ENCODE data around the gene ZNF354B. TPM values are rescaled to one million over a fixed set of nuclear protein-coding genes. Genes with fewer than 3 reads are reported as not detected.
A peak's percentile ranks its signal among the peaks of the same experiment; 100 is the strongest.

The ZNF354B gene
- total and polyA plus RNA-seq, 2 of the 8 experiments (the other 6 are each of a cell fraction or from before 2014, with no cell fraction given): 5.0 to 10.8 TPM

DNA sequence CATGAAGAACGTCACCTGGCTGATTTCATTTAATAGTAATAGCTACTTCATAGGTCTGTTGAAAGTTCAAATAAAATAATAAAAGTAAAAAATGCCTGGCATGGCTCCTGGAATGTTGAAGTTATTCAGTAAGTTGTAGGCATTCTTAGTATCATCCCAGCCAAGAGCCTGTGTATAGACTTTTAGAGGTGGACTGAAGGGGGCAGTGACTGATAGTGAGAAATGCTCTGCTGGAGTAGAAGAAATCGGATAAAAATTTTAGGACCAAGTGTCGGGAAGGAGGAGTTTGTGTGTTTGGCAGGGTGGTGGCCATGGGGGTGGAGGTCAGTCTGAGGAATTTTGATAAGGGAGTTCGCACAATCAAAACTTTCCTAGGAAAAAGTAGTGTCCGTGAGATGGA is 39.5 kb downstream of the ZNF354B start:
- Histone ChIP-seq H2AFZ (ENCODE audit: low read length) (no peak overlapping the region), H3K9me3 (ENCODE audit: insufficient read depth in 2 of 2, low read depth in 1 of 2, low read length in 1 of 2) (peaks cover 12 to 17% of the 10 kb centered on the region in 2 experiments; a peak in 3 of 4 replicates), H3K23me2 (ENCODE audit: low read depth, low read length) (no peaks in the 10 kb centered on the region; the same call in 1 of the 2 replicates), H4K8ac (ENCODE audit: extremely low read depth, insufficient read depth, low read length) (no peak overlapping the region), H3K4ac (replicated peaks; ENCODE audit: insufficient read length, low read depth, low read length) (no peak overlapping the region), H2BK12ac (ENCODE audit: low read depth, low read length) (no peak overlapping the region), H4K5ac (ENCODE audit: insufficient read length, low read depth, low read length) (no peak overlapping the region), H4K20me1 (replicated peaks in 1 of 2; ENCODE audit: control insufficient read depth in 1 of 2, insufficient read depth in 2 of 2, low read length in 2 of 2) (no peaks in the 10 kb centered on the region), H3K9ac (replicated peaks in 1 of 4; ENCODE audit: extremely low read depth in 1 of 4, low read depth in 3 of 4, low read length in 3 of 4) (no peak overlapping the region), H3K27me3 (replicated peaks in 1 of 4; ENCODE audit: control insufficient read depth in 3 of 4, extremely low read depth in 1 of 4, insufficient read depth in 3 of 4, low read length in 3 of 4) (no peaks in the 10 kb centered on the region), H3K23ac (ENCODE audit: insufficient read length) (no peak overlapping the region), H2BK120ac (replicated peaks; ENCODE audit: low read depth, low read length) (no peak overlapping the region), H4K91ac (replicated peaks; ENCODE audit: insufficient read length, low read length) (no peak overlapping the region), H3K18ac (ENCODE audit: extremely low read depth, low read length) (no peak overlapping the region), H3K14ac (ENCODE audit: insufficient read length) (no peak overlapping the region), H3K79me1 (ENCODE audit: low read depth, low read length) (no peaks in the 10 kb centered on the region), H3K56ac (replicated peaks; ENCODE audit: insufficient read length, low read depth, low read length) (no peak overlapping the region), H2AK5ac (ENCODE audit: low read depth, low read length) (no peak overlapping the region), H3K36me3 (ENCODE audit: control insufficient read depth in 2 of 4, insufficient read depth in 4 of 4, low read length in 3 of 4) (no peaks in the 10 kb centered on the region), H2BK5ac (ENCODE audit: low read depth, low read length) (no peak overlapping the region), H3K79me2 (ENCODE audit: control insufficient read depth in 1 of 2, insufficient read depth in 2 of 2, low read length in 2 of 2) (no peaks in the 10 kb centered on the region), H2BK20ac (ENCODE audit: low read length) (no peak overlapping the region), H2BK15ac (ENCODE audit: low read length) (no peak overlapping the region), H3K4me3 (ENCODE audit: extremely low read depth in 1 of 4, insufficient read depth in 2 of 4, low read depth in 3 of 4, low read length in 4 of 4) (no peak overlapping the region), H3K27ac (ENCODE audit: low read depth, low read length) (no peak overlapping the region), H3K4me2 (ENCODE audit: insufficient read depth in 1 of 2, low read depth in 2 of 2, low read length in 2 of 2) (no peak overlapping the region), H3K4me1 (replicated peaks in 1 of 4; ENCODE audit: control insufficient read depth in 3 of 4, insufficient read depth in 4 of 4, low read length in 3 of 4) (no peaks in the 10 kb centered on the region; a peak in 1 of 7 replicates)
- TF ChIP-seq RAD21 (IDR thresholded peaks at IDR 0.05 in 1 of 2, conservative IDR thresholded peaks at IDR 0.05 in 1 of 2; ENCODE audit: low read depth in 2 of 2, low read length in 2 of 2) (peak; percentile 23 to 51; a peak in 2 of 4 replicates), KDM1A (IDR thresholded peaks at IDR 0.05; ENCODE audit: borderline replicate concordance, low read length) (no peak)
- TF ChIP-seq, protein P1, sequence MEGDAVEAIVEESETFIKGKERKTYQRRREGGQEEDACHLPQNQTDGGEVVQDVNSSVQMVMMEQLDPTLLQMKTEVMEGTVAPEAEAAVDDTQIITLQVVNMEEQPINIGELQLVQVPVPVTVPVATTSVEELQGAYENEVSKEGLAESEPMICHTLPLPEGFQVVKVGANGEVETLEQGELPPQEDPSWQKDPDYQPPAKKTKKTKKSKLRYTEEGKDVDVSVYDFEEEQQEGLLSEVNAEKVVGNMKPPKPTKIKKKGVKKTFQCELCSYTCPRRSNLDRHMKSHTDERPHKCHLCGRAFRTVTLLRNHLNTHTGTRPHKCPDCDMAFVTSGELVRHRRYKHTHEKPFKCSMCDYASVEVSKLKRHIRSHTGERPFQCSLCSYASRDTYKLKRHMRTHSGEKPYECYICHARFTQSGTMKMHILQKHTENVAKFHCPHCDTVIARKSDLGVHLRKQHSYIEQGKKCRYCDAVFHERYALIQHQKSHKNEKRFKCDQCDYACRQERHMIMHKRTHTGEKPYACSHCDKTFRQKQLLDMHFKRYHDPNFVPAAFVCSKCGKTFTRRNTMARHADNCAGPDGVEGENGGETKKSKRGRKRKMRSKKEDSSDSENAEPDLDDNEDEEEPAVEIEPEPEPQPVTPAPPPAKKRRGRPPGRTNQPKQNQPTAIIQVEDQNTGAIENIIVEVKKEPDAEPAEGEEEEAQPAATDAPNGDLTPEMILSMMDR (IDR thresholded peaks at IDR 0.05; ENCODE audit: control extremely low read depth in 1 of 3, insufficient read depth in 1 of 3, low read depth in 1 of 3, low read length in 3 of 3): peak in 1 of 3 experiments; percentile 11; a peak in 2 of 4 replicates
- DNase-seq (ENCODE audit: low read depth in 1 of 2, low spot score in 2 of 2): no peak
- CTCF ChIA-PET (ENCODE audit: partially characterized antibody): interaction anchor here (1.0 to 1.2 kb wide), 5 partner anchors 22 to 262 kb away, joined by 3 to 4 read pairs (median 3); no protein-coding TSS in a partner anchor
- no peak for FAIRE-seq
- 87% methylated on average over 5 of the region's 5 CpGs; no CpG with 5 or more reads in 1 of the 2 experiments for WGBS, 2 experiments (ENCODE audit: extremely low coverage in 1 of 2, insufficient coverage in 1 of 2, insufficient read length in 1 of 2, insufficient replicate concordance in 2 of 2, low coverage in 1 of 2, low lambda C conversion rate in 2 of 2, missing lambda C conversion rate in 1 of 2)
- POLR2A ChIA-PET (ENCODE audit: partially characterized antibody): no interaction called here

Data from H1 (cell line).